Choroid plexus epithelial cell (primary cell): ENCODE results near the gene SLC16A2.
A peak's percentile ranks its signal among the peaks of the same experiment; 100 is the strongest.

Source experiments
- DNase-seq: peaks from one replicate; pipeline ENCODE4 v3.0.0-alpha.2; 2010; ENCODE audit warnings: low read depth
- H3K4me3 ChIP-seq: 2 replicates; pipeline ENCODE4 v1.5.1; 2011; ENCODE audit warnings: low read depth, mild to moderate bottlenecking, control low read depth, low read length, moderate library complexity
- TF ChIP-seq, protein P1 (sequence below): conservative IDR thresholded peaks from 2 replicates; pipeline ENCODE4 v1.5.1; 2011; ENCODE audit warnings: low read depth, mild to moderate bottlenecking, control low read depth, inconsistent platforms, low read length, moderate library complexity

The SLC16A2 gene

DNA sequence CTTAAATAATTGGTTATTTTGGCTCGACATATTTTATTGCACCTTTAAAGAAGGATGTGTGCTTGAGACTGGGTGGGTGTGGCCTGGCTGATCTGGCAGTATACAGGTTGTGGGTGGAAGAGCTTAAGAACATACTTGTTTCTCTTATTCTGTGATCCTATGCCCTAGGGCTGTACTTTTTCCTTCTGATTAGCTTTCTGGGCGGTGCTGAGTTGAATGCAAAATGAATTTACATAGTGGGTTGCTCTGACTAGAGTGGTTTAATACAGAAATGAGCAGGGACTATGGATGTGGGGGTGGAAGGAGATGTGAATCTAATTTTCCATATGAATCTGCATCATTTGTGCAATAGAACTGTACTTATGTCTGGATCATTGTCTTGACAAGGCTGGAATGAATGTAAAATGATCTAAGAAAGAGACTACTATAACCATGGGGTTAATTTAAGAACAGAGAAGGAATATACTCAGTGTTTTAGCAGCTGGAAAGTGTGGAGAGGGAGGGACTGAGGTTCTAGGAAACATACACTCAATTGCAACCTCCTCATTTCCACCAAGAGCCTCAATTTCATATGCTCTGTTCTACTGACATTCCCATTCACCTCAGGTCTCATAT, 119.4 kb downstream of the SLC16A2 start:
- DNase-seq: no peak
- H3K4me3 ChIP-seq: no peak overlapping the region
- TF ChIP-seq, protein P1, sequence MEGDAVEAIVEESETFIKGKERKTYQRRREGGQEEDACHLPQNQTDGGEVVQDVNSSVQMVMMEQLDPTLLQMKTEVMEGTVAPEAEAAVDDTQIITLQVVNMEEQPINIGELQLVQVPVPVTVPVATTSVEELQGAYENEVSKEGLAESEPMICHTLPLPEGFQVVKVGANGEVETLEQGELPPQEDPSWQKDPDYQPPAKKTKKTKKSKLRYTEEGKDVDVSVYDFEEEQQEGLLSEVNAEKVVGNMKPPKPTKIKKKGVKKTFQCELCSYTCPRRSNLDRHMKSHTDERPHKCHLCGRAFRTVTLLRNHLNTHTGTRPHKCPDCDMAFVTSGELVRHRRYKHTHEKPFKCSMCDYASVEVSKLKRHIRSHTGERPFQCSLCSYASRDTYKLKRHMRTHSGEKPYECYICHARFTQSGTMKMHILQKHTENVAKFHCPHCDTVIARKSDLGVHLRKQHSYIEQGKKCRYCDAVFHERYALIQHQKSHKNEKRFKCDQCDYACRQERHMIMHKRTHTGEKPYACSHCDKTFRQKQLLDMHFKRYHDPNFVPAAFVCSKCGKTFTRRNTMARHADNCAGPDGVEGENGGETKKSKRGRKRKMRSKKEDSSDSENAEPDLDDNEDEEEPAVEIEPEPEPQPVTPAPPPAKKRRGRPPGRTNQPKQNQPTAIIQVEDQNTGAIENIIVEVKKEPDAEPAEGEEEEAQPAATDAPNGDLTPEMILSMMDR: no peak

DNA sequence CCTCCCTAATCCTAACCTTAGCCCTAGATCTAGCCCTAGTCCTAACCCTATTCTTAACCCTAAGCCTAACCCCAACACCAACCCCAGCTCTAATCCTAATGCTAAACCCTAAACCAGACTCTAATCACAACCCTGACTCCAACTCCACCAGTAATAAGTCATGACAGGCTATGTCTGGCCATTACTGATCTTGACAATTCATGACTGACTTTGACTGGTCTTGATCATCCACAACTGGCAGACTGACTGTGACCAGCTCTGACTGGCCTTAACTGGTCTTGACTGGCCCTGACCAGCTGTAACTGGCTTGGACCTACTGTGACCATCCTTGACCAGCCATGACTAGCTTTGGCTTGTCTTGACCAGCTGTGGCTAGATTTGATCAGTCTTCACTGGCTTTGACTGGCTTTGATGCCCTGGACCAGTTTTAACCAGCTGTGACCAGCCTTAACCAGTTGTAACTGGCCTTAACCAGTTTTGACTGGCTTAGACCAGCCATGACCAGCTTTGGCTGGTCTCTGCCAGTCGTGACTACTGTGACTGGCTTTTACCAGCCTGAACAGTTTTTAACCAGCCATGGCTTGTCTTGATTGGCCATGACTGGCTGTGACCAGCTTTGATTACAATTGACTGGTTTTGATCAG, 124.7 kb downstream of the SLC16A2 start:
- no peak for DNase-seq
- H3K4me3 ChIP-seq: no peak overlapping the region
- TF ChIP-seq, protein P1: no peak

DNA sequence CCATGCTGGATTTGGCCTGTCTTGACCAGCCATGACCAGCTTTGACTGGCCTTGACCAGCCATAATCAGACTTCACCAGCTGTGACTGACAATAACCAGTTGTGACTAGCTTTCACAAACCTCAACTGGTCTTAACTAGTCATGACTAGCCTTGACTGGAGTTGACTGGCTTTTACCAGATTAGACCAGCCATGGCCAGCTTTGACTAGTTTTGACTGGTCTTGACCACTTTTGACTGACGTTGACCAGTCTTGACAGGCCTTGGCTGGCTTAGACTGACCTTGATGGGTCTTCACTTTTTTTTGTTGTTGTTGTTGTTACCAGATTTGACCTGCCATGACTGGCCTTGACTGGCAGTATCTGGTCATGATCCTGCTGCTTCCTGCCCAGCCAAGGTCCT, 125.7 kb downstream of the SLC16A2 start:
- no peak overlapping the region for H3K4me3 ChIP-seq
- no peak for DNase-seq
- TF ChIP-seq, protein P1: no peak

DNA sequence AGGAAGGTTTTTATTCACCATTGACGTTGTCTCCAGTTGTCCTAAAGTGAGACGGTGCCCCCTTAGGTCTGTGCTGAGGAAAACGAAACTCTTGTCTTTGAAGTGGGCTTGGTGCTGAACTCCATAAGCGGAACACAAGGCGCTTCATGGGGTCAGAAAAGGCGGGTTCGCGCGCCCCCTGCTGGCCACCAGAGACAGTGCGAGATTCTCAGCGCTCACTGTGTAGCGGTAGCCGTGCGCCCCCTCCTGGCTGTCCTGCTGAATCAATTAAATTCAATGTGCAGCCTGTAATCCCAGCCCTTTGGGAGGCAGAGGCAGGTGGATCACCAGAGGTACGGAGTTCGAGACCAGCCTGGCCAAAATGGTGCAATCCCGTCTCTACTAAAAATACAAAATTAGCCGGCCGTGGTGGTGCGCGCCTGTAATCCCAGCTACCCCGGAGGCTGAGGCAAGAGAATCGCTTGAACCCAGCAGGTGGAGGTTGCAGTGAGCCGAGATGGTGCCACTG, 129.1 kb downstream of the SLC16A2 start:
- peak overlapping the region; percentile 23 for H3K4me3 ChIP-seq
- DNase-seq: peak; percentile 82
- TF ChIP-seq, protein P1: peak; percentile 91

DNA sequence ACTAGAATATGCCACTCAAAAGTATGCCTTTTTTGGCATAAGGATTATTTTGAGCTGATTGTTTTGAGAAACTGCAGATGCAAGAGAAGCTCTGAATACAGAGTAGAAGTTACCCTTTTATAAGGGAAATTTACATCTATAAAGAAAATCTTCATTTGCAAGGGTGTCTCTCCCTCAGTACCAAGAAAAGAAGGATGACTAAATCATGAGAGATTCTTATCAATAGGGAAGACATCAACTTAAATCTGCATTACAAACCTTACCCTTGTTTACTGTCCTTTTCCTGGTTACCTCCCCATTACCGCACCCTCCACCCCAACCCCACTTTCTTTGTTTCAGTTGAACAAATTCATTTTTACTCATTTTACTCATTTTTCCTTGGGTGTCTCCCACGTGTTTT, 130.6 kb downstream of the SLC16A2 start:
- no peak overlapping the region for H3K4me3 ChIP-seq
- no peak for DNase-seq
- TF ChIP-seq, protein P1: no peak

DNA sequence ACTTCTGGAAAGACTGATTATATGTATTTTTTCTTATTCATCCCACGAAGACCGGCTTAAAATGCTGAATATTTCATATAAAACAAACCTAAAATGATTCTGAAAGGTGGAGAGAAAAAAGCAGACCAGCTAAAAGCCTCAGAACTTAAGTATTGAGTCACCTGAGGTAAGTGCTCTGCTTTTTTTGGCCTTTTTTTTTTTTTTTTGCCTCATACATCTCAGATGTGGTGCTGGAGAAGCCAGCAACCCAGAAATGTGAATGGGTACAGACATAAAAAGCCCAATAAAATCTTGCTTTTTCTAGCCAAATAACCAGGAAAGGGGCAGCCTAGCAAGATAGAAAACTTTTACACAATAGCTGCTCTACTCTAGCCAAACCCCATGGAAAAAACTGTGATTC, 136.1 kb downstream of the SLC16A2 start:
- TF ChIP-seq, protein P1: no peak
- DNase-seq: no peak
- no peak overlapping the region for H3K4me3 ChIP-seq

DNA sequence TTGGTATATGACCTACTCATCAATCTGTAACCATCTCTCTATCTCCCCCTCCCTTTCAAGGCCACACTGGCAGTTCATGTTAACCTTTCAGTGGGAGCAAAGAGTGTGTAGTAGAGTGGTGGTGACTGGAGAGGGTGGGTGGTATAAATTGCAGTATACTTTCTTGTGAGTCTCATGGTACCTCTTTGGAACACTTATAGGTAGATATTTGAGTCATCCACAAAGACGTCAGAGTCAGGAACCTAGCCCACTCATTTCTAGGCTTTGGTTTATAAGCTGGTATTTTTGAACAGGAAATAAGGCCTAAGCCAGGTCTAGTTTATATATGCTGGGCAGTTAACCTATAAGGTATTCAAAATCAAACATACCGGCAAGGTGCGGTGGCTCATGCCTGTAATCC, 156.8 kb downstream of the SLC16A2 start:
- H3K4me3 ChIP-seq: no peak overlapping the region
- TF ChIP-seq, protein P1: no peak
- no peak for DNase-seq
